Measurements from ENCODE around the gene SLC16A10. TPM values are rescaled to one million over a fixed set of nuclear protein-coding genes. Genes with fewer than 3 reads are reported as not detected.
A peak's percentile ranks its signal among the peaks of the same experiment; 100 is the strongest.
"Not testable (repeated sequence)": the region's sequence is repeated elsewhere in the genome, so short reads cannot be mapped to it uniquely, and the experiment has no call there.

The SLC16A10 gene
- total RNA-seq, 1 donor from 2014 or later, result 20.8 TPM

GRCh38 chr6:111173946-111174345, 86.6 kb downstream of the SLC16A10 start:
- ATAC-seq (no peak), DNase-seq (no peak)
- intact Hi-C loops (cut with micrococcal nuclease), result no loop called here

- intact Hi-C loops (cut with micrococcal nuclease), result no loop called here
- DNase-seq, result no peak
These were observed 87.8 kb downstream of the SLC16A10 start for GRCh38 chr6:111175109-111175508.

GRCh38 chr6:111176038-111176759, 88.9 kb downstream of the SLC16A10 start:
- ATAC-seq (no peak), DNase-seq (no peak)
- intact Hi-C loops (cut with micrococcal nuclease), result no loop called here

More at GRCh38 chr6:111175109-111175508, 87.8 kb downstream of the SLC16A10 start:
- no peak for ATAC-seq

GRCh38 chr6:111176760-111177099, 89.4 kb downstream of the SLC16A10 start:
- intact Hi-C loops (cut with micrococcal nuclease), result no loop called here
- no peak for DNase-seq
- ATAC-seq, result no peak

GRCh38 chr6:111177131-111177530, 89.8 kb downstream of the SLC16A10 start:
- DNase-seq (no peak), ATAC-seq (no peak)
- intact Hi-C loops (cut with micrococcal nuclease), result no loop called here

- intact Hi-C loops (cut with micrococcal nuclease), result no loop called here
- DNase-seq (no peak), ATAC-seq (no peak)
These were observed 96.6 kb downstream of the SLC16A10 start for GRCh38 chr6:111183702-111184517.

GRCh38 chr6:111184827-111185532, 97.7 kb downstream of the SLC16A10 start:
- ATAC-seq, result peak; percentile 66
- intact Hi-C loops (cut with micrococcal nuclease), result no loop called here
- no peak for DNase-seq

GRCh38 chr6:111185954-111186353, 98.7 kb downstream of the SLC16A10 start:
- no peak for DNase-seq
- ATAC-seq, result no peak
- intact Hi-C loops (cut with micrococcal nuclease), result no loop called here

- intact Hi-C loops (cut with micrococcal nuclease), result no loop called here
- ATAC-seq (no peak), DNase-seq (no peak)
These were observed 100.6 kb downstream of the SLC16A10 start for GRCh38 chr6:111187874-111188273.

GRCh38 chr6:111189666-111190210, 102.4 kb downstream of the SLC16A10 start:
- ATAC-seq; DNase-seq; intact Hi-C loops (cut with micrococcal nuclease): not testable (repeated sequence)

GRCh38 chr6:111190637-111191036, 103.3 kb downstream of the SLC16A10 start:
- intact Hi-C loops (cut with micrococcal nuclease), result no loop called here
- DNase-seq (no peak), ATAC-seq (no peak)

- ATAC-seq; DNase-seq; intact Hi-C loops (cut with micrococcal nuclease): not testable (repeated sequence)
These were observed 103.8 kb downstream of the SLC16A10 start for GRCh38 chr6:111191136-111191535.

- DNase-seq (no peak), ATAC-seq (no peak)
- intact Hi-C loops (cut with micrococcal nuclease), result no loop called here
These were observed 105.7 kb downstream of the SLC16A10 start for GRCh38 chr6:111192911-111193555.

GRCh38 chr6:111195656-111196055, 108.4 kb downstream of the SLC16A10 start:
- no peak for DNase-seq
- intact Hi-C loops (cut with micrococcal nuclease), result no loop called here
- no peak for ATAC-seq

GRCh38 chr6:111198841-111199240, 111.5 kb downstream of the SLC16A10 start:
- ATAC-seq (no peak), DNase-seq (no peak)
- intact Hi-C loops (cut with micrococcal nuclease), result no loop called here

- DNase-seq, result no peak
- intact Hi-C loops (cut with micrococcal nuclease), result no loop called here
- ATAC-seq, result no peak
These were observed 112.6 kb downstream of the SLC16A10 start for GRCh38 chr6:111199935-111200334.

- DNase-seq, result no peak
- intact Hi-C loops (cut with micrococcal nuclease), result no loop called here
- ATAC-seq, result no peak
These were observed 113.3 kb downstream of the SLC16A10 start for GRCh38 chr6:111200350-111201243.

- ATAC-seq (no peak), DNase-seq (no peak)
- intact Hi-C loops (cut with micrococcal nuclease), result no loop called here
These were observed 113.9 kb downstream of the SLC16A10 start for GRCh38 chr6:111201244-111201554.
